Thyroid gland (tissue), 4 donors: ENCODE results near the gene PAFAH1B1.

Experiments
- CTCF ChIP-seq, 6 experiments: fragments of 200-600 bp in 3 of 6; fragments of 450-650 bp in 3 of 6; sonication (generic) in 3 of 6; IDR thresholded peaks; one replicate each; pipeline ENCODE4 v1.5.1; 2016 to 2019; ENCODE audit warnings: antibody characterized with exemption in 6 of 6, mild to moderate bottlenecking in 2 of 6, inconsistent platforms in 1 of 6, moderate library complexity in 1 of 6
- POLR2A ChIP-seq, 2 donors: fragments of 450-650 bp; IDR thresholded peaks; one replicate each; pipeline ENCODE4 v1.6.1; 2017; ENCODE audit warnings: antibody characterized with exemption in 2 of 2, mild to moderate bottlenecking in 2 of 2, moderate library complexity in 1 of 2

- no peak for TF ChIP-seq CTCF (IDR thresholded peaks at IDR 0.05)
- no peak for TF ChIP-seq POLR2A (IDR thresholded peaks at IDR 0.05)
Measured at GRCh38 chr17:2685696-2686095, 92.2 kb downstream of the PAFAH1B1 start.
